NCI-H1694 treated with DMSO at 0.1 percent for 48 hours (cell line): Measurements from ENCODE around the gene SH3PXD2B.
A peak's percentile ranks its signal among the peaks of the same experiment; 100 is the strongest.
"Not testable (repeated sequence)": the region's sequence is repeated elsewhere in the genome, so short reads cannot be mapped to it uniquely, and the experiment has no call there.

Experiments used
- DNase-seq: peaks from one replicate; lab custom pipeline; 2025; lab: John Stamatoyannopoulos, UW

SH3PXD2B gene

GRCh38 chr5:172485511-172486202, 31.3 kb upstream of the SH3PXD2B start:
- no peak for DNase-seq

- DNase-seq: no peak
Measured at GRCh38 chr5:172484664-172485063, 30.3 kb upstream of the SH3PXD2B start.

- no peak for DNase-seq
Measured at GRCh38 chr5:172482156-172483020, 28.1 kb upstream of the SH3PXD2B start.

GRCh38 chr5:172481011-172481800, 26.9 kb upstream of the SH3PXD2B start:
- no peak for DNase-seq

- DNase-seq: no peak
Measured at GRCh38 chr5:172479784-172480115, 25.4 kb upstream of the SH3PXD2B start.

GRCh38 chr5:172479034-172479783, 24.9 kb upstream of the SH3PXD2B start:
- peak; percentile 78 for DNase-seq

- DNase-seq: not testable (repeated sequence)
Measured at GRCh38 chr5:172478695-172479033, 24.3 kb upstream of the SH3PXD2B start.

- DNase-seq: no peak
Measured at GRCh38 chr5:172478256-172478655, 23.9 kb upstream of the SH3PXD2B start.

GRCh38 chr5:172477466-172477865, 23.1 kb upstream of the SH3PXD2B start:
- no peak for DNase-seq

GRCh38 chr5:172474293-172474692, 20.0 kb upstream of the SH3PXD2B start:
- no peak for DNase-seq

- DNase-seq: no peak
Measured at GRCh38 chr5:172473427-172473826, 19.1 kb upstream of the SH3PXD2B start.

- no peak for DNase-seq
Measured at GRCh38 chr5:172469697-172470096, 15.4 kb upstream of the SH3PXD2B start.

GRCh38 chr5:172466062-172466461, 11.7 kb upstream of the SH3PXD2B start:
- DNase-seq: no peak

- no peak for DNase-seq
Measured at GRCh38 chr5:172463031-172463430, 8.7 kb upstream of the SH3PXD2B start.

- DNase-seq: no peak
Measured at GRCh38 chr5:172459783-172460165, 5.4 kb upstream of the SH3PXD2B start.

- peak; percentile 57 for DNase-seq
Measured at GRCh38 chr5:172458976-172459782, 4.9 kb upstream of the SH3PXD2B start.

GRCh38 chr5:172456076-172456722, 1.9 kb upstream of the SH3PXD2B start:
- DNase-seq: no peak

GRCh38 chr5:172455511-172456061, 1.3 kb upstream of the SH3PXD2B start:
- DNase-seq: peak; percentile 63

- no peak for DNase-seq
Measured at GRCh38 chr5:172455087-172455381, 709 bp upstream of the SH3PXD2B start.

- no peak for DNase-seq
Measured at GRCh38 chr5:172453986-172454357, 353 bp downstream of the SH3PXD2B start.
